GM18499 (cell line): ENCODE measurements around the gene POTEF.
"Not testable (repeated sequence)": the region's sequence is repeated elsewhere in the genome, so short reads cannot be mapped to it uniquely, and the experiment has no call there.

Source experiments
- ATAC-seq: cut with Tn5 transposase; IDR thresholded peaks from one replicate; pipeline ENCODE4 v1.9.1; 2021; ENCODE audit warnings: moderate number of reproducible peaks; ENCODE audit not compliant: insufficient read depth, unreplicated experiment

Gene POTEF

DNA sequence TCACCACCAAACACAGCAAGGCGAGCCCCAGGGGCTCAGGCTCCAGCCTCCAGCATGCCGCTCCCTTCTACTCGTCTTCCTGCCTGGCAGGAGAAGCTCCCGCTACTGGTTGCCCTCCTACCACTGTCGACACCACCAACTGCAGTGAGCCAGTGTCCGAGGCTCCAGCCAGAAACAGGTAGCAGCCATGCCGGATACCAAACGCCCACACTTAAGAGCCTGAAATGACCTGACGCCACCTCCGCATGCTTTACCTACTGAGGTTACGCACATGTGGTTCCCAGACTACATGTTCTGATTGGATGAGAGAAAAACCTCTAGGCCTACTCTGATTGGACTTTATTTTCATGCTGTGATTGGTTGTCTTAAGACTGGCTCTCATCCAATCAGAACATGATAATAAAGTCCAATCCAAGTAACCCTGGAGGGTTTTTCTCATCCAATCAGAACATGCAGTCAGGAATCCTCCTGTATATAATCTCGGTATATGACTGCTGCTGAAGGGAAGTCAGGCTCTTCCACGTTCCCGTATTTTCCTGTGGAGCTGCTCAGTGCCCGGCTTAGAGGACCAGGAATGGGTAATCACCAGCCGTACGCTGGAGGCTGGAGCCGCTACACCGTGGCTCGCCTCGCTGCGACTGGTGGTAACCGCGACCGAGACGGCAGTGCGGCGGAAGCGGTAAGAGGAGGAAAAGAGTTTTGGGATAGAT, at the start of gene POTEF:
Gene POTEF, minus strand, starts transcription at position 103 of the 710 bp plus-strand sequence. CDS start 8,707 bp downstream, outside the sequence.
- ATAC-seq: not testable (repeated sequence)

DNA sequence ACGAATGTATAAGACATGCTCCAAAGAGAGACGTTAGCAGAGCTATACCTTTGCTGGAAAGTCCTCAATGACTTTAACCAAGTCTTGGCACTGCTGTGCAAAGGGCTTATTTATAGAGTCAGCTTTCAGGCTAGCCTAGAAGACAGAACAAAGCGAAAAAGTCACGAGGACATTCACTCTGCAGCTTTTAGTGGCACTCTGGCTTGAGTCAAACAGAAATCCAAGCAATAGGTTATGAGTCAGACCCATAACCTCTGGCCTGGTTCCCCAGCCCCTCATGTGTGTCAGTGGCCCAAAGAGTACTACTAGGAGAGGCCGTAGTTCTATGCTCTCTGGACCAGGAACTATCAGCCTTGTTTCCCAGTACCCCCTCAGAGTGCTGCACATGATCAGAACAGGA, 45.8 kb upstream of the POTEF start:
- ATAC-seq: peak; percentile 80

DNA sequence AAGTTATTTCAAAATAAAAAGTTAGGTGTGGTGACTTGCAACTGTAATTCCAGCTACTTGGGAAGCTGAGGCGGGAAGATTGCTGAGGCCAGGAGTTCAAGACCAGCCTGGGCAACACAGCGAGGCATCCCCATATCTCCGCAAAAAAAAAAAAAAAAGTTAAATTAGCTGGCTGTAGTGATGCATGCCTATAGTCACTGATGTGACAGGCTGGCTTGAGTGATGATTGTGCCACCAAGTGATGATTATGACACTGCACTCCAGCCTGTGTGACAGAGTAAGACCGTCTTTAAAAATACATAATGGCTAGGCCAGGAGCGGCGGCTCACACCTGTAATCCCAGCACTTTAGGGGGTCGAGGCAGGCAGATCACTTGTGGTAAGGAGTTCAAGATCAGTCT, 40.9 kb upstream of the POTEF start:
- no peak for ATAC-seq

DNA sequence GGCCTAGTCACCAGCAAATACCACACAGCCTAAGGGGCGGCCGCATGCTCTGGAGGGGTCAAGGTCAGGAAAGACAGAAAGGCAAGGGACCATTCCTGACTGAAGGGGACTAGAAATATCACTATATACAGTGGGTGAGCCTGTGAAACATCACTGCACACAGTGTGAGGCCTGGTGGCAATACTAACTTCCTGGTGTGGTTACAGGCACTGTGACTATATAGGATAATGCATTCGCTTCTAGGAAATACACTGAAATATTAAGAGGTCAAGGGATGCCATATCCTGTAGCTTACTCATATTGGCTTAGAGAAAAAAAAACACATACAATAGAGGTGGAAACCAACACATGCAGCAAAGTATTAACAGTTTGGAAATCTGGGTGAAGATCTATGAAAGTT, 40.1 kb upstream of the POTEF start:
- ATAC-seq: not testable (repeated sequence)

DNA sequence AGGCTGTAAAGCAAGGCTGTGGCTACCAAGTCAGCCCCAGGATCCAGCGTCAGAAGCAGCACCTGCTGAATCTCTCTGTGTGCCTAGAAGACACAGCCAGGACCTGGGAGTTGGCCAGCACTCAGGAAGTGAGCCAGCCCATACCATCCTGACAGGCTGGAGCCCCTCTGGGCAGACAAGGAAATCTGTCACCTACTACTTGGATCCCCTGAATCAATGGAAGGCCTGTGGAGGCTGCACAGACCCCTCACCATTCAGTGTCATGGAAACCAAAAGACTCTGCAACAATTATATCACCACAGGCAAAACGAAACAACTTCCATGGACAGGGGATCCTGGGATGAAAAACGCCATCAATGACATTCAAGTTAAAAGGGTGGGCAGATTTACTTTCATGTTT, 37.6 kb upstream of the POTEF start:
- not testable (repeated sequence) for ATAC-seq

DNA sequence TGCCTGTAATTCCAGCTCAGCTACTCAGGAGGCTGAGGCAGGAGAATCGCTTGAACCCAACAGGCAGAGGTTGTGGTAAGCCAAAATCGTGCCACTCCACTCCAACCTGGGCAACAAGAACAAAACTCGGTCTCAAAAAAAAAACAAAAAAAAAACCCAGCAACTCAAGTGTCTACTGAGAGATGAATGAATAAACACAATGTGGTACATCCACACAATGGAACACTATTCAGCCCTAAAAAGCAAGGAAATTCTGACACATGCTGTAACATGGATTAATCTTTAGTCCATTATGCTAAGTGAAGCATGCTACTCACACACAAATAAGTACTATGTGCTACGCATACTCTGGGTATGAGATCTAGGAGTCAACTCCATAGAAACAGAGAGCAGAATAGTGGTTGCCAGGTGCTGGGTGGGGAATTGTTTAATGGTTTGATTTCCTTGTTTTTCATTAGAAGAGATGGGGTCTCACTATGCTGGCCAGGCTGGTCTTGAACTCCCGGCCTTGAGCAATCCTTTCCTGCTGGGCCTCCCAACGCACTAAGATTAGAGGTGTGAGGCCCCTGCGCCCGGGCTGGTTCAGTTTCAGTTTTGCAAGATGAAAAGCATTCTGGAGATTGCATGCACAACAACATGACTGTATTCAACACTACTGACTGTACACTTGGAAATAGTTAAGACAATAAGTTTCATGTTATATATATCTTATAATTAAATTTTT, 36.4 kb upstream of the POTEF start:
- ATAC-seq: no peak

DNA sequence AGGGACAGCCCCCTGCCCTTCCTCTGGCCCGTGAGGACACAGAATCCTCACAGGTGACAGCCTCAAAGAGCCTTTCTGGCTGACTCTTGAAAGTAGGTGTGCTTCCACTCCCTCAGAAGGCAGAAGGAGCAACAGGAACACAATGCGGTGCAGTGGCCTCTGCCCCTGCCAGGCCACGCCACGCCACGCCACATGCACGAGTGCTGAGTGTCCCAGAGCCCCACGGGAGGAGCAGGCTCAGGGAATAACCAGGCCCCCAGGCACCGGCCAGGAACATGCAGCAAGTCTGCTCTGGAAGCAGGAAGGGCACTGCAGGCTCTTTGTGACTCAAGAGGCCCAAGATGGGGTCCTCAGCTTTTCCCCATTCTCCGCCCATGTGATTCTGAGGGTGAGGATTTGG, 33.9 kb upstream of the POTEF start:
- ATAC-seq: no peak

DNA sequence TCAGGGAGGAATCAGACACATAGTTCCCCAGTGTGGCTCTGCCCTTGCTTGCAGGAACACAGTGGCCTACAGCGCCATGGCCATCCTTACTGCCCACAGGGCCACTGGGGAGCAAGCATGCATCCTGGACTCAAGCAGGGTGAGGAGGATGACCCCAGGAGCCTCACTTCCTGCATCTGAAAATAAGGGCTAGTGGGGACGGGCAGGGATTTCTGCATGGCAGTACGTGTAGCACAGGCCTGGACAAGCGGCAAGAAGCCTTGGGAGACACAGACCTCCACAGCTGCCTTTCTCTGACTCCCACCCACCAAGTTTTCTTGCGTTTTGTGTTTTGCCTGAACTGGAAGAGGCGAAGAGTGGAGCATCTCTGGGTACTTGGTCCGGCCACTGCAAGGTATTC, 33.5 kb upstream of the POTEF start:
- not testable (repeated sequence) for ATAC-seq

DNA sequence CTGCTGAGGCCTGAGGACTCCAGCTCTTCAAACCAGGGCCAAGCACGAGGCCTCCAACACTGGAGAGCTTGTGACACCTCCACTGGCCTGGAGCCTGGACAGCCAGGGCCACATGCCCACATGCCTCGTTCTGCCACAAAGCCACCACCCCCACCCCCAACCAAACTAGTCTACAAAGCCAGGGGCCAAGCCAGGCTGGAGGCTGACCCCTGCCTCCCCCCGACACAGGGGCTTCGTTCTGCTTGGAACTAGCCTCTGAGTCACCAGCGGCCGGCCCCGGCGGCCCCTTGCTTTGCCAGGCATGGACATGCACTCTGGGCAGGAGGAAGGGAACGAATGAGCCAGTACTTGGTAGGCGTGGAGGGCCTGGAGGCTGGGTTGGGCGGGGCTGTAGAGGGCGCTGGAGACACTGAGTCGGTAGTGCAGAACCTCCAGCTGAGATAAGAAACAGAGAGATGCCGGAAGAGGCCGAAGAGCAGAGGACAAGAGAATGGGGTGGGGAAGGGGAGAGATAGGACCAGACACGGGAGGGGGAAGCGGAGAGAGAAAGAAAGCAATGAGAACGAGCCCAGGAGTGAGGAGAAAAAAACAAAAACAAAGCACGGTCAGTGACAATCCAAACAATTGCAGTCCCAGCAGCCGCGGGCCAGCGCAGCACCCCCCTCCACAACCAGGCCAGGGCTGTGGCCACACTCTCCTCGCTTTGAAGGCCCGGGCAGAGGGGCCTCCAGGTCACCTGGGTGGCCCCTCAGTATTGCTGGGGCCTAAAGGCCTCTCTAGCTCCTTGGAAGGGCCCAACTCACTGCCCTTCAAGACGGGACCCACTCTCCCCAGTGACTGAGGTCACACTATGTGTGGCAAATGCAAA, 32.0 kb upstream of the POTEF start:
- not testable (repeated sequence) for ATAC-seq

DNA sequence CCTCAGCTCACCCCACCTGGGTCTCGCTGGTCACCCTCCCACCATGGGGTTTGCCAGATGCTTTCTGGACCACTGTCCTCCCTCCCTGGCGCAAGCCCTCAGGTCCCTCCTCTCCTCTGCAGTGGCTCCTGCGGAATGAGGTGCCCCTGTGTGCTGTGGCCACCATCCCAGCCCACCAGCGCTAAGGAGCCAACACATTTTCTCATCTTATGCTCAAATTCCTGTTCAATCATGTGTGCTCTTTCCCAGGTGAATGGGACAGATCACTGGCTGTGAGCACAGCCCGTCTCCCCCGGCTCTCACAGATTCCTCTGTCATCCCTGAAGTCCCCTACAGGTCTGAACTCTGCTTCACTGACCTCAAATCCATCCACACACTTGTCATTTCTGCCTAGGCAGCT, 31.1 kb upstream of the POTEF start:
- ATAC-seq: no peak

DNA sequence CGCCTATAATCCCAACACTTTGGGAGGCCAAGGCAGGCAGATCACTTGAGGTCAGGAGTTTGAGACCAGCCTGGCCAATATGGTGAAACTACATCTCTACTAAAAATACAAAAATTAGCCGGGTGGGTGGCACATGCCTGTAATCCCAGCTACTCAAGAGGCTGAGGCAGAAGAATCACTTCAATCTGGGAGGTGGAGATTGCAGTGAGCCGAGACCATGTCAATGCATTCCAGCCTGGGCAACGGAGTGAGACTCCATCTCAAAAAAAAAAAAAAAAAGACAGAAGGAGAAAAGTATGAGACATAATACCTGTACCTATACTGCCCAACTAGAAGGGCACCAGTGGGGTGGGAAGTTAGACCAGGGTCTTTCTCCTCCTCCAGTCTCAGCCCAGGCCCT, 30.4 kb upstream of the POTEF start:
- ATAC-seq: not testable (repeated sequence)

DNA sequence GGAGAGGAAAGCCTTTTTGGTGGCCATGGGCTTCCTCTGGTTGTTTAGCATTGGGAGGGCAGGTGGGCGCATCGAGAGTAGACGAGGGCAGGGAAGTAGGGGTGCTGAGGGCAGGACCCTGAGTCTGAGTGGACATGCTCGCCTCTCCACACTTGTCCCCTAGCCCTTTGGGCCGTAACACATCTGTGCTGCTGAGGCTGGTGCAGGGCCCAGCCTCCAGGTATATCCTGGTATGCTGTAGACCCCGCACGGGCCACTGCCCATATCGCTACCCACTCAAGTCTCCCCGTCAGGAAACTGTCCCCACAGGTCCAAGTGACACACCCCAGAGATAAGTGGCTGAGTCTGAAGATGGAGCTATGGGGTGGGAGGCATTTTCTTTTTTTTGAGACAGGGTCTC, 29.6 kb upstream of the POTEF start:
- ATAC-seq: no peak

DNA sequence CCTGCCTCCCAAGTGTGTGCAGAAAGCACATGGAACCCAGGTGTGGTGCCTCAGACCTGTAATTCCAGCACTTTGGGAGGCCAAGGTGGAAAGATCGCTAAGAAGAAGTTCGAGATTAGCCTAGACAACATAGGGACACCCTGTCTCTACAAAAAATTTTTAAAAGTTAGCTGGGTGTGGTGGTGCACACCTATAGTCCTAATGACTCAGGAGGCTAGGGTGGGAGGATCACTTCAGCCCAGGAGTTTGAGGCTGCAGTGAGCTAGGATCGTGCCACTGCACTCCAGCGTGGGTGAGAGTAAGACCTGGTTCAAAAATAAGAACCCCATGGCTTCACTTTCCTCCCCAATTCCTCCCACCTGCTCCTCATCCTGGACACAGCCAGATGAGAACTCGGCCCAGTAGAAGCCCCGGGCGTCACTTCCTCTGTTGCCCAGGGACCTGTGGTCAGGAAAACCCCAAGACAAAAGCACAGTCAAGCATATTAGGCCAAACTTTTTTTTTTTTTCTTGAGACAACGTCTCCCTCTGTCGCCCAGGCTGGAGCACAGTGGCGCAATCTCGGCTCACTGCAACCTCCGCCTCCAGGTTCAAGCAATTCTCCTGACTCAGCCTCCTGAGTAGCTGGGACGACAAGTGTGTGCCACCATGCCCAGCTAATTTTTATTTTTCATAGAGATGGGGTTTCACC, 28.9 kb upstream of the POTEF start:
- peak; percentile 91 for ATAC-seq

DNA sequence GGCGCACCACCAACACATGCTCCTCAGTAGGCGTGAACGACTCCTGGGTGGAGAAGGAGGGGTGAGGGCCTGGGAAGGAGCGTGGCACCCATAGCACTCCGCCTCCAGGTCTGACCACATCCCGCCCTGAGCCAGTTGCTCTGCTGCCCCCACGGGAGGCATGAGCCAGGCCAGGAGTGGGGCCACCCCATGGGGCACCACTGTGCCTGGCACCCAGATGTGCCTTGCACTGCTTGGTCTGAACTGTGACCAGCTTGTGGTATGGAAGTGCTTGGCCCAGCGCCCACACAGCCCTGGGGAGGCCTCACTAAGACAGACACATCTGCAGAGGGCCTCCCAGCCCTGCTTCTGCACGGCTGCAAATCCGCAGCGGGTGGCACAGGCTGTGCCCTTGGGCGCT, 28.3 kb upstream of the POTEF start:
- ATAC-seq: not testable (repeated sequence)

DNA sequence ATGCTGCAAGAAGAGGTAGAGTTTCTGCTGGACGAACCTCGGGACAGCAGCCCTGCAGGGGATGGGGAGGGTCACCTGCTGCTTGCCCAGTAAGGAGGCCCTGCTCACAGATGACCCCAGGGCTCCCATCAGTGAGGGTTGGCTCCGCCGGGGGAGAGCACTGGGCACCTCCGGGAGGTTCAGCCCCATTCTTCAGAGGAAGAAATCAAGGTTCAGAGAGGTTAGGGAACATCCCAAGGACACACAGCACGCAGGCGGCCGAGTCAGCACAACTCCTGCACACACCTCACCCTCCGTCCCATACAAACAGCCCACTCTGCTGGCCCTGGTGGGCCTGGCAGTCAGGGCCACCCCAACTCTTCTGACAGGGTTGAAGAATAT, 27.6 kb upstream of the POTEF start:
- no peak for ATAC-seq

DNA sequence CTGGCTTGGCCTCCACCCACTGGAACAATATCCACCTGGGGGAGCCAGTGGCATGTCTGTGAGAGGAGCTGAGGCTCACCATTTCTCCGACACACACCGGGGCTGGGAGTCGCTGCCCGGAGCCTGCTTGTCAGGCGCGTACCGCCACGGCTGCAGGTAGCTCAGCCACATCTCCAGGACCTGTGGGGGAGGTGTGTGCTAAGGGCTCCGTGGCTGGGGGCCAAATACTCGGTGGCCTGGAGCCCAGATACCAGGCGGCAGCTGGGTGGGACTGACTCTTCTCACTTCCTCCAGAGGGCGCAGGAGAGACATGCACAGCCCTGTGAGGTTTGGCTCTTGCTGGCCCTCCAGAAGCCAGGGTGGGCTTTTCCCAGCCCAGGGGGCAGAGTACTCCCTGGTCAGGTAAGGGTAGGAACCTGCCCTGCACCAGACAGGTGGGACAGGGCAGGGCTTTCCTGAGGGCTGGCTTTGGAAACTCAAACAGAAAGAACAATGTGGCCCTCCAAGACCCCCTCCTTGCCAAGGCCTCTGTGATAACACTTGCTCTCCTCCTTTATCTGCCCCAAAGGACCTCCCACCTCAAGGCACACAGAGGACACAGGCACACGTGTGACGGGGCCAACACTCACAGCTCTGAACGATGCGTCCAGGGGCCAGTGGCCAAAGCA, 27.1 kb upstream of the POTEF start:
- ATAC-seq: not testable (repeated sequence)

DNA sequence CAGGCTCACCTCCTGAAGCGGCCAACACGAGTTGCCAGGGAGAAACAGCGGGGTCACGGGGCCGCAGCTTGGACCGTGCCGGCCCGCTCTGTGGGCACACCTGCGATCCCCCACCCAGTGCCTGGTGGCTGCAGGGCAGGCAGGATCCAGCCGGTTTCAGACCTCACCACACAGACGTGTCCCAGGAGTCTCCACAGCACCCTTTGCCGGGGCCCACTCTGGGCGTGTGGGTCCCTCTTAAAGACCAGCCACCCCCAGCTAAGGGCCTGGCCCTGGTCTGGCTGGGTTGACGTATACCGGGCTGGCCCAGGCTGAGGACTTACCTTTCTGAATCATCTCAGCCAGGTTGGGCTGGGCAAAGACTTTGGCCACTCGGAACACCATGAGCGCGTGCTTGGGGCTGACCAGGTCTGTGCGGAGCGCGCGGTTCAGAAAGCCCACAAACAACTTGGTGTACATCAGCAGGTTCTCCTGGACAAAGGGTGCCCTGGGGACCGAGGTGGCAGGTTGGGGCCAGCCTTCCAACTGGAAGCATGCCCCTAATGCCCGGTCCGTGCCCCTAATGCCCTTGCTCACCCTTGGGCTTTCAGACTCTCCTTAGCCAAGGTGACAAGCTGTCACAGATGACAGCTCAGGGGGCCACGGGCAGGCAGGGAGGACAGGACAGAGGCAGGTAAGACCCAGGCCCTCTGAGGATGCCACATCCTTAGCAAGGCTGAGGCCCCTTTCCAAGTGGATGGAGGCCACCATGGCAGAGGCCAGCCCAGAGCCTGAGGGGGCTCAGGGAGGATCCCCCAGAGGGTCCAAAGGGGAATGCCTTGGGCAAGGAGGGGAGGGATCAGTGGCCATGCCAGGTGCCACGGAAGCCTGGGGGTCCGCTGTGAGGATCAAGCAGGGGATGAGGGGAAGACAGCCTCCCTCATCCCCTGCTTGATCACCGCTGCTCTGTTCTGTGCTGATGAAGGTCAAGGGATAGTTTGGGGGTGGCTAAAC, 26.0 kb upstream of the POTEF start:
- ATAC-seq: no peak

DNA sequence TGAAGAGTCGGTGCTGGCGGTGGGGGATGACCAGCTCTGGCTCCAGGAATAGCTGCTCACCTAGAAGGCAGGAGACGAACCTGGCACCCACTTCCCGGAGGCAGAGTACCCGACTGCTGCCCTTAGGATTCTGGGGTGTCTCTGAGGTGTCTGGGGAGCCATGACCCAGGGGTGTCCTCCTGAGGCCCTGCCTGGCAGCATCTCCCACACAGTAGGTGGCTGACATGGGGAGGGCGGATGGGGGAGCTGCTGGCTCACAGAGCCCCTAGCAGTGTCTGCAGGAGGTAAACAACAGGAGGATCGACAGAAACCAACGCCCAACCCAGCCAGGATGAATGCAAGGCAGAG, 25.4 kb upstream of the POTEF start:
- ATAC-seq: not testable (repeated sequence)
